Smooth muscle cell (in vitro differentiated cells): ENCODE data around the gene UBE2D2. TPM values are rescaled to one million over a fixed set of nuclear protein-coding genes. Genes with fewer than 3 reads are reported as not detected.

Source experiments
- DNase-seq: peaks from one replicate; lab custom pipeline; 2025; ENCODE audit not compliant: unreplicated experiment; lab: John Stamatoyannopoulos, UW
- H2AFZ ChIP-seq: fragments of 200-600 bp; sonication (generic); 2 replicates; pipeline ENCODE4 v1.6.0; 2016; ENCODE audit warnings: antibody characterized with exemption, low read depth, mild to moderate bottlenecking
- H3F3A ChIP-seq: fragments of 200-600 bp; sonication (generic); 2 replicates; pipeline ENCODE4 v1.6.0; 2017; ENCODE audit warnings: antibody characterized with exemption, low read depth
- H3K27ac ChIP-seq: fragments of 200-600 bp; sonication (generic); 2 replicates; pipeline ENCODE4 v1.5.1; 2016; ENCODE audit warnings: low read depth, mild to moderate bottlenecking
- H3K27me3 ChIP-seq: fragments of 200-600 bp; sonication (generic); 2 replicates; pipeline ENCODE4 v1.6.1; 2016; ENCODE audit warnings: low read depth, mild to moderate bottlenecking
- H3K36me3 ChIP-seq: fragments of 200-600 bp; sonication (generic); 2 replicates; pipeline ENCODE4 v1.5.1; 2016; ENCODE audit warnings: low read depth
- H3K4me1 ChIP-seq: fragments of 200-600 bp; sonication (generic); 2 replicates; pipeline ENCODE4 v1.5.1; 2016; ENCODE audit warnings: low read depth
- H3K4me2 ChIP-seq: fragments of 200-600 bp; sonication (generic); 2 replicates; pipeline ENCODE4 v1.6.0; 2016; ENCODE audit warnings: mild to moderate bottlenecking
- H3K4me3 ChIP-seq: fragments of 200-600 bp; sonication (generic); 2 replicates; pipeline ENCODE4 v1.5.1; 2016; ENCODE audit warnings: mild to moderate bottlenecking
- H3K79me2 ChIP-seq: fragments of 200-600 bp; sonication (generic); 2 replicates; pipeline ENCODE4 v1.6.0; 2016; ENCODE audit warnings: low read depth, mild to moderate bottlenecking
- H3K9ac ChIP-seq: fragments of 200-600 bp; sonication (generic); 2 replicates; pipeline ENCODE4 v1.6.0; 2016; ENCODE audit warnings: low read depth
- H3K9me3 ChIP-seq: fragments of 200-600 bp; sonication (generic); replicated peaks from 2 replicates; pipeline ENCODE4 v1.5.1; 2016; ENCODE audit warnings: low read depth
- H4K20me1 ChIP-seq: fragments of 200-600 bp; sonication (generic); 2 replicates; pipeline ENCODE4 v1.6.0; 2016; ENCODE audit warnings: low read depth
- WGBS: methylation state at CpG from one replicate; pipeline ENCODE4 v1.1.7; 2016; ENCODE audit warnings: low lambda C conversion rate; 5-methylcytosine and 5-hydroxymethylcytosine counted together
- polyA plus RNA-seq: library from polyadenylated mRNA; unstranded; fragments of >200 nt; fragmentation: Nextera tagmentation; extraction: Ambion mirVana; gene quantifications from 2 replicates; pipeline ENCODE4 v1.2.1, GENCODE V29; 2016
- total RNA-seq: library from RNA; depleted of rRNA; stranded (reverse); fragments of >200 nt; gene quantifications from 2 replicates; pipeline ENCODE4 v1.2.3, GENCODE V29; 2014
- TF ChIP-seq, protein P1 (sequence below): fragments of 200-600 bp; sonication (generic); IDR thresholded peaks from 2 replicates; pipeline ENCODE4 v1.5.1; 2017; ENCODE audit warnings: borderline replicate concordance, mild to moderate bottlenecking, antibody characterized with exemption; ENCODE audit not compliant: insufficient read depth, poor library complexity, severe bottlenecking

The UBE2D2 gene
- total and polyA plus RNA-seq, 2 experiments from 2014 or later: 69.3 to 174 TPM

DNA sequence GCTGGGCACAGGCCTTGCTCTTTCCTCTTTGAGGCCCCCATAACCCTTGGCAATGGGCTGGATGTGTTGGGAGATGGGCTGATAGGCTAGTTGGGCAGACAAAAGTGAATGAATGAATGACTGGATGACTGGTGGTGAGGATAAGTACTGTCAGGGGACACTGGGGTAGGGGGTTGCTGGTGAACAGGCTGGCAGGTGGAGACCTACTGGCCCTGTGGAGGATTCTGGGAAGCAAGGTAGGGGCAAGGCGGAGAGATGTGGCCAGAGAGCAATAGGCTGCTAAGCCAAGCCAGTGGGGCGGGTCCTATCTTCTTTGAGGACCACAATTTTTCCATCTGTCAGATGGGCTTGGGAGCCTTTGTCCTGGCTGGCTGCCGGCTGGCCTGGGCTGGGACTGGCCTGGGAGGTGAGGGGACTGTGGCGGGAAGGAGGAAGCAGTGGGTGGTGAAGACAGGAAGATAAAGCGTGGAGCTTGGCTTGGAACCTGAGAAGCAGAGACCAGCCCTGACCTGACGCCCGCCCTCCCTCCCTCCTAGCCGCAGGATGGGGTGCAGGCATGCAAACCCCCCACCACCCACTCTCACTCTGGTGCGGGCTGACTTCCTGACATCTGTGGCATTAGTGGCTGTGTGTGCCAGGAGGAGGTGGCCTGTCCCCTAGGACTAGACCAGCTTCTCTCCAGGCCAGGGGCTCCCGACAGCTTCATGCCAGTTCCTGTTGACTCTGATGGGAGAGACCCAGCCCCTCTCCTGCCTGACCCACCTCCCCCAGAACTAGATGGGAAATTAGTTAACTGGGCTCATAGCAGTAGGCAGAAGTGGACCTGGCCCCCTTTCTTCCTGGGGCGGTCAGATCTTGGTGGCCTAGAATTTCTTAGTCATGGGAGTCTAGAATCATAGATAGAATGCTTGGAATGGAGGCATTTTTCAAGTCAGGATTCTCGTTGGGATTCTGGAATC is 96.5 kb downstream of the UBE2D2 start:
- H3K4me2 ChIP-seq: peak overlapping the region; percentile 83
- WGBS: 43% methylated on average over 9 of the region's 12 CpGs
- H3K27ac ChIP-seq: peak overlapping the region; percentile 99
- peak overlapping the region; percentile 69 for H3K9ac ChIP-seq
- peaks cover 86% of the 10 kb centered on the region for H3K79me2 ChIP-seq
- TF ChIP-seq, protein P1, sequence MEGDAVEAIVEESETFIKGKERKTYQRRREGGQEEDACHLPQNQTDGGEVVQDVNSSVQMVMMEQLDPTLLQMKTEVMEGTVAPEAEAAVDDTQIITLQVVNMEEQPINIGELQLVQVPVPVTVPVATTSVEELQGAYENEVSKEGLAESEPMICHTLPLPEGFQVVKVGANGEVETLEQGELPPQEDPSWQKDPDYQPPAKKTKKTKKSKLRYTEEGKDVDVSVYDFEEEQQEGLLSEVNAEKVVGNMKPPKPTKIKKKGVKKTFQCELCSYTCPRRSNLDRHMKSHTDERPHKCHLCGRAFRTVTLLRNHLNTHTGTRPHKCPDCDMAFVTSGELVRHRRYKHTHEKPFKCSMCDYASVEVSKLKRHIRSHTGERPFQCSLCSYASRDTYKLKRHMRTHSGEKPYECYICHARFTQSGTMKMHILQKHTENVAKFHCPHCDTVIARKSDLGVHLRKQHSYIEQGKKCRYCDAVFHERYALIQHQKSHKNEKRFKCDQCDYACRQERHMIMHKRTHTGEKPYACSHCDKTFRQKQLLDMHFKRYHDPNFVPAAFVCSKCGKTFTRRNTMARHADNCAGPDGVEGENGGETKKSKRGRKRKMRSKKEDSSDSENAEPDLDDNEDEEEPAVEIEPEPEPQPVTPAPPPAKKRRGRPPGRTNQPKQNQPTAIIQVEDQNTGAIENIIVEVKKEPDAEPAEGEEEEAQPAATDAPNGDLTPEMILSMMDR: no peak
- no peaks in the 10 kb centered on the region for H3K27me3 ChIP-seq
- no peaks in the 10 kb centered on the region for H3K9me3 ChIP-seq
- no peak for DNase-seq
- no peak overlapping the region for H2AFZ ChIP-seq
- peaks cover 49% of the 10 kb centered on the region for H3F3A ChIP-seq
- no peak overlapping the region for H3K4me3 ChIP-seq
- peaks cover 74% of the 10 kb centered on the region for H3K4me1 ChIP-seq
- H4K20me1 ChIP-seq: peaks cover 85% of the 10 kb centered on the region
- H3K36me3 ChIP-seq: no peaks in the 10 kb centered on the region

DNA sequence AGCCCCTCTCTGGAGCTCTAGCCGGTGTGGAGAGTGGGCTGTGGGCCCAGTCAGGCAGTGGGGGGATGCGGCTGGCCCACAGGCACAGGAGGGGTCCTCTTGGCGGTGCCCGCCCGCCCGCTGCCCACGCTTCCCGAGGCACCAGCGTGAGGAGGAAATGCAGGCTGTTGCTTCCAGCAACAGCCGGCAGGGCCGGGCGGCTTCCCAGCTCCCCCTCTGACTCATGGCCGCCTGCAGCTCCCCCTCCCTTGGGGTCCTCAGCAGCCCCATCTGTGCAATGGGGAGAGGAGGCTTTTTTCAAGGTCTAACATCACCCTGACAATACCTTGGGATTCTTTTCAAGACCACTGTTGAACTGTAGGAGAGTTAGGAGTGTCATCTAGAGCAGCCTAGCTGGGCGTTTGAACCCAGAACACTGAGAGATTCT is 97.4 kb downstream of the UBE2D2 start:
- peaks cover 85% of the 10 kb centered on the region for H4K20me1 ChIP-seq
- H2AFZ ChIP-seq: no peak overlapping the region
- H3K27ac ChIP-seq: peak overlapping the region; percentile 99
- peak overlapping the region; percentile 69 for H3K9ac ChIP-seq
- no peak overlapping the region for H3K4me3 ChIP-seq
- peaks cover 86% of the 10 kb centered on the region for H3K79me2 ChIP-seq
- TF ChIP-seq, protein P1: no peak
- H3K9me3 ChIP-seq: no peaks in the 10 kb centered on the region
- no peak for DNase-seq
- H3K27me3 ChIP-seq: no peaks in the 10 kb centered on the region
- 40% methylated on average over 14 of the region's 14 CpGs for WGBS
- H3K4me2 ChIP-seq: peak overlapping the region; percentile 83
- H3K36me3 ChIP-seq: no peaks in the 10 kb centered on the region
- H3F3A ChIP-seq: peaks cover 46% of the 10 kb centered on the region
- H3K4me1 ChIP-seq: peaks cover 71% of the 10 kb centered on the region

DNA sequence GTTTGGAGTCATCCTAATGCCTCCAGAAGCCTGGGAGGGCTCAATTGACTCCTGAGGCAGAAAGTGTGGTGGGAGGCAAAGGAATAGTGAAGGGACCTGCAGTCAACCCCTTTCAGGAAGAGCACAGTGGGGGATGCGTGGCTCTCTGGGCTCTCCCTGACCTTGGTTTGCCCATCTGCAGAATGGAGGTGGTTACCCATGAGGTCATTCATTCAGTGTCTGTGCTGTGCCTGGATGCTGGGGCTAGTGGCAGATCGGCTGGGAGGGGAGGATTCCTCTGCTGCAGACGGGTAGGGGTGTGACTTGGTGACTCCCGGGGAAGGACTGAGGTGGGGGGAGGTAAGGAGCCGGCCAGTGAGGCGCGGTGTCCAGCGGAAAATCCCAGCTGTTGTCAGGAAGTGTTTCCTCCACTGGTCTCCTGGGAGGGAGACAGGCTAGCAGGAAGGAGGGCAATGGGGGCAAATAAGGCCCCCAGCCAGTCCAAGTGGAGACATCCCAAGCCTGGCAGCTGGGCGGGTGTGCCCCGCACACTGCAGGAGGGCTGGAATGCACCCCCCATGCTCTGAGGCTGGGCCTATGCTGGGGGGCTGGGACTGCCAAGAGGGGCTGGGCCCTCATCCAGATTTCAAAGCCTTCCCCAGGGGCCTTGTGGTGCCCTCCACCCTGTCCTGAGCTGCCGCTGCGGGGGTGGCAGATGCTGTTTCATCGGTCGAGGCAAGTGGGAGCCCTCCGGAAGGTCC is 98.0 kb downstream of the UBE2D2 start:
- H3K4me3 ChIP-seq: peak overlapping the region; percentile 22
- H3K4me1 ChIP-seq: peaks cover 65% of the 10 kb centered on the region
- H2AFZ ChIP-seq: no peak overlapping the region

More for the DNA sequence above, 98.0 kb downstream of the UBE2D2 start:
- Histone ChIP-seq H3K27me3 (no peaks in the 10 kb centered on the region), H3K36me3 (no peaks in the 10 kb centered on the region), H3K9me3 (no peaks in the 10 kb centered on the region), H3F3A (peaks cover 43% of the 10 kb centered on the region), H3K79me2 (peaks cover 86% of the 10 kb centered on the region), H3K4me2 (peak overlapping the region; percentile 83), H3K9ac (peak overlapping the region; percentile 71), H4K20me1 (peaks cover 85% of the 10 kb centered on the region), H3K27ac (peak overlapping the region; percentile 99)
- DNase-seq: no peak
- TF ChIP-seq, protein P1: no peak
- 18% methylated on average over 14 of the region's 15 CpGs for WGBS
